ENCODE measurements around the gene STK32C.

The STK32C gene

DNA sequence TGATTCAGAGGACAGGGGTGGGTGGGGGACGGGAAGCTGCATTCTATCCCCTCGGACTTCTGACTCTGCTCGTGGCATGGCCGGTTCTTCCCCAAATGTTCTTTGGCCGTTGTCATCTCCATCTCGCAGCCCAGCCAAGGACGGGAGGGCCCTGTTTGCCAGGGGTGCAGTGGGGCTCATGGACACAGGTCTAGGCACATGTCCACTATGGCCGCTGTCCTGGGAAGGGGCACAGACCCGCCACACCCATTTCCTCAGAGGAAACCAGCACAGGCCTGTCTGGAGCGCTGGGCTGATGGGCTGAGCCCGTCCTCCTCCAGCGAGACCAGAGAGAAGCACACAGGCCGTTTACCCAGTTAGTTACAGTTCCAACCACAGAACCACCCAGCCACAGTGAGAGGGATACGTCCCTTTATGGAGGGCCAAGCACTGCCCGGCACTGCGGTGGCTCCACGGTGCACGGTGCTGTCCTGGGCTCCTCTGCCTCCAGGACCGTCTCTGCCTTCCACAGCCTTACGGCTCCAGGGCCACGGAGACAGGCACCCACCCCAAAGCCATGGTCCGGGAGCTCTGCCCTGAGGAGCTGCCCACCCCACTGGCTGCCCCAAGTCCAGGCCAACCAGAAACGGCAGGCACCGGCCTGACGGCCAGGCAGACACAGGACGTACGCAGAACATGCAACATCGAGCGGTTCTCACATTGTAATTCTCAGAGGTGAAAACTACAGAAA is 100.8 kb downstream of the STK32C start:
- DNase-seq: no peak

DNA sequence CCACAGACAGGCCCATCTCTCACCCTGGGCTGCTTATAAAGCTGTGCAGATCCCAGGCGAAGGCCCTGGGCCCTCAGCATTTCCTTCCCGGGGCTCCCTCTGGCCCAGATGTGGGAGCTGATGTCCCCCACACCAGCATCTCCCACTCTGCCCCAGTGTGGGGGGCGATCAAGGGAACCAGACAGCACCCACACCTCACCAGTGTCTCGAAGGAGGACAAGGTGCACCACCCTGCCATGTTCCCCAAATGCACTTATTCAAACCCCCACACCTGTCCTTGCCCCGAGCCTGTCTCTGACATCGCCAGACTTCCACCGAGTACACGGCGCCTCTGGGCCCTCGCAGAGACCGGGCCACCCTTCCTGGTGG is 101.4 kb downstream of the STK32C start:
- DNase-seq: no peak

DNA sequence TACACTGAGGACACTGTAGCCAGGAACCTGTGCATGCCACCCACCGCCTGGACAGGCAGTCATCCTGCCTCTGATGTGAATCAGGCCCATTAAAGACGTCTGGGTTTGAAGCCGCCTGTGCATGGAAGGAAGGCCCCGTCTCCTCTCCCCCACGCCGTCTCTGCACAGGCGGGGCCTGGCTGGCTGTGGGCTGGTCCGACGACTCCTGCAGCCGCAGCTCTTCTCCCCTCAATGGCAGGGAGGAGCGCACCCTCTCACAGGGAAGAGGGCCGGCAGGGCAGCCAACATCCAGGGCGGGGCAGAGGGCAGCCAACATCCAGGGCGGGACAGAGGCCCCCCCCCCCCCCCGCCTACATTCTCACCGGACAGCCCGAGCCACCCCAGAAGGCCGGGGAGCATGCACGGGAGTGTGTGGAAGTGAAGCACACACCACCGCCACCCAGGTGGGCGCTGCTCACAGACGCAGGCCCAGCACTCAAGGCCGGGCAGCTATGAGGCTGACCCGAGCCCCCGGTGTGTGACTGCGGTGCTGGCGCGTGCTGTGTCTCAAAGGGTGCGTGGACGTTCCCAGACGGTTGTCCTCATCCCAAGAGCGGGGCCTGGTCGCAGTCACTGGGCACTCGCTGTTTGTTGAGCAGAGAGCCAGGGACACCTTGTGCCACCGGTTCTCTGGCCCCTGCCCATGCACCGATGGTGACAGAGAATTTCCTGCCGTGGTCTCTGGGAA is 101.9 kb downstream of the STK32C start:
- DNase-seq: no peak

DNA sequence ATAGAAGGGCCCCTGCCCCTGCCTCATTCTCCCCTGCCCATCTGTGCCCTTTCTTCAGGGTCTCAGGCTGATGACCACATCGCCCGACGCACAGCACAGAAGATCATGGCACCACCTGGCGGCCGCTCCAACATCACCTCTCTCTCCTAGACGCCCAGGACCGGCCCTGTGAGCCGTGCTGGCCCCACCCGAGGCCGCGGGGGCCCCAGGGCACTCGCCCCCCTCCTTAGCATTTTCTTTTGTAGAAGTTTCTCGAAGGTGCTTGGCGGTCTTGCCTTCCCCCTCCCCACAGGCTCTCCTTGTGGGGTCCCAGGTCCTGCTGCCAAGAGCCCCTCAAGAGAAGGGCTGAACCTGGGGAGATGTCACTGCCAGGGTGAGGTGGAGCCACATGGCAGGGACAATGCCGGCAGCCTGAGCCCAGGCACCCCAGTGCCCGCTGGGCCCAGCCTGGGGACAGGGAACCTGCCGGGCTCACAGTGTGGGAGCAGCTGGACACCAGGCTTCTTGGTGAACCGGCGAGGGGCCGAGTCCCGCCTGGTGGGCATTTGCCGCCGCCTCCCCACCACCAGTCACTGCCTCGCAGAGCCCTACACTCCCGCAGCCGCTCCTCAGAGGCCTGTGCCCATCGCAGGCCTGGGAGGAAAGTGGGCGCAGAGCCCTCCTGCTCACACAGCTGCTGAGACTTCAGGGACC is 102.8 kb downstream of the STK32C start:
- DNase-seq: no peak

DNA sequence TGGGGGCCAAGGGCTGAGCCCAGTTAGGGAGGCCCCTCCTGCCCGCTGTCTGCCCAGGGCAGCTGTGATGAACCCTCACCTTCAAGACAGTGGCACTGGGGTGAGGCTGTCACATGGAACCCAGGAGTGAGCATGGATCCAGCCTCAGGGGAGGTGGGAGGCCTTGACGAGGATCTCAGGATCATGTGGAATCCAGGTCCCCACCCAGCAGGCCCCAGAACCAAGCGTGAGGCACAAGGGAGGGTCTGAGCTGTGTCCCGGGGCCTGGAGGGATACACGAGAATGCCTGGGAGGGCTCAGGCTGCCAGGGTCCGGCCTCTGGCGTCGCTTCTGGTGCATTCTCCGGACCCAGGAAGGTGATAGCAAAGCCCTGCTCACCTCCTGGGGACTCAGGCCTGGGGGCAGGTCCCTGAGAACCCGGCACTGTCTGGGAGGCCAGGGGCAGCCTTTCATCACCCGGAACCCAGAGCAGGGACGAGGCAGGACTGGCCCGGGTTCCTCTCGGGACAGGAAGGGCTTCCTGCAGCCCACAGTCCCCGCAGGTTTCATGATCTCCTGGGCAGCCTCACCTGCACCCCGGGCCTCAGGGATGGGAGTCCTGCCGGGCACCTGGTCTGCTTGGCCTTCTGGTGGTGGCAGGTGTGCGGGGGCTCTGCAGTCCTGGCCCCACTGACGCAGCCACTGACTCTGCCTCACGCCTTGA is 103.5 kb downstream of the STK32C start:
- DNase-seq: no peak

DNA sequence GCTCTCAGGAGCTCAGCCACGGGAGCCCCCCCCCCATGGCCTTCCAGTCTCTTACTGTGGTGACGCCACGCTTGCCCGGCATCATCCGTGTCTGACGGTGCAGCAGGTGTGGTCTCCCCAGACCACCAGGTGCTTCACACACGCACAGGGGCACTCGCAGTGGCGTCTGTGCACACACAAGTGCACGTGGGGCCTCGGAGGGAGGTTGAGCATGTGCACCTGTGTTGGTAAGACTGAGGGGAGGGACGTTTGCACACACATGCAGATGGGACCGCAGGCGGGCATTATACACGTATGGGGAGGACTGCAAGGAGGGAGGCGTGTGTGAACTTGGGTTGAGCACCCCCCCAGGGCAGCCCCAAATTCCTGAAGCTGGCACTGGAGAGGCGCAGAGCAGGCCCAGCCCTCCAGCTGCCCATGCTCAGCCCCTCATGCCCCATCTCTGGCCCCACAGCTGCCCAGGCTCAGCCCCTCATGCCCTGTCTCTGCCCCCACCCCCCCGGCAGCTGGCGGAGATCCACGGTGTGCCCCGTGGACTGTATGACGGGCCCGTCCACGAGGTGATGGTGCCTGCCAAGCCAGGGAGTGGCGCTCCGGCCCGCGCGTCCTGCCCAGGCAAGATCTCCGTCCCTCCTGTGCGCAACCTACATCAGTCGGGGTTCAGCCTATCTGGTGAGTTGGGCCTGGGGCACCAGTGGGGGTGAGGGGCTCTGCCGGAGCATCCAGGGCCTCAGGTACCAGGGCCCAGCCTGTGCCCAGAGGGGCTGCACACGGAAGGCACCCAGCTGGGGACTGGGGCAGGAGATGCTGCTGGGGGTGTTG is 104.3 kb downstream of the STK32C start:
- DNase-seq: no peak

DNA sequence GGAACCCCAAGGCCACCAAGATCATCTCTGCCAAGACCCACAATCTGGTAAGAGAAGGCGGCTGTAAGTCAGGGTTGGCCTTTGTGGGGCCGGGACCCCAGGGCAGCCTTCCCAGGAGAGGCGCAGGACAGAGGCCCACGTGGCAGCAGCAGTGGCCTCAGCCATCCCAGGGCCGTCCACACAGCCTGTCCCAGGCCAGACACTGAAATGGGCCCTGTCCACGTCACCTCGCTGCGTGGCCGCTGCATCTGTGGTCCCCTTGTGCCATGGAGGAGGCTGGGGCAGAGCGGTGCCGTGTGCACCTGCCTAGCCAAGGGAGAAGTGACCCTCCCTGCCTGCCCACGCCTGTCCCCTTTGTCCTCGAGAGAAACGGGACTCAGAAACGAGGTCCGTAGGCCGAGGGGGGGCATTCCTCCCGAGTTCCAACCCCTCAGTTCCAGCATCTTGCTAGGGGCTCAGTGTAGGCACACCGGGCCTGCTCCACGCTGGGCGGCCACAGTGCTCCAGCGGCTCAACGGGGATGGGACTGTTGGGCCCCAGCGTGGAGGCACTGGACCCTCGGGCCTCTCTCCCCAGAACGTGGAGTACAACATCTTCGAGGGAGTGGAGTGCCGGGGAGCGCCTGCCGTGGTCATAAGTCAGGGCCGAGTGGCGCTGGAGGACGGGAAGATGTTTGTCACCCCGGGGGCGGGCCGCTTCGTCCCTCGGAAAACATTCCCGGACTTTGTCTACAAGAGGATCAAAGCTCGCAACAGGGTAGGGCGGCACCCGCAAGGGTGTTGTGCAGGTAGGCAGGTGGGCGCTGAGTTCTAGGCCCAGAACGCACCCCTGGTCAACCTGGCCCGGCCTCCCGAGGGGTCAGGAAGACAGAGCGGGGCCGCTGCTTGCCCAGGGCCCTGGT is 105.4 kb downstream of the STK32C start:
- DNase-seq: no peak

DNA sequence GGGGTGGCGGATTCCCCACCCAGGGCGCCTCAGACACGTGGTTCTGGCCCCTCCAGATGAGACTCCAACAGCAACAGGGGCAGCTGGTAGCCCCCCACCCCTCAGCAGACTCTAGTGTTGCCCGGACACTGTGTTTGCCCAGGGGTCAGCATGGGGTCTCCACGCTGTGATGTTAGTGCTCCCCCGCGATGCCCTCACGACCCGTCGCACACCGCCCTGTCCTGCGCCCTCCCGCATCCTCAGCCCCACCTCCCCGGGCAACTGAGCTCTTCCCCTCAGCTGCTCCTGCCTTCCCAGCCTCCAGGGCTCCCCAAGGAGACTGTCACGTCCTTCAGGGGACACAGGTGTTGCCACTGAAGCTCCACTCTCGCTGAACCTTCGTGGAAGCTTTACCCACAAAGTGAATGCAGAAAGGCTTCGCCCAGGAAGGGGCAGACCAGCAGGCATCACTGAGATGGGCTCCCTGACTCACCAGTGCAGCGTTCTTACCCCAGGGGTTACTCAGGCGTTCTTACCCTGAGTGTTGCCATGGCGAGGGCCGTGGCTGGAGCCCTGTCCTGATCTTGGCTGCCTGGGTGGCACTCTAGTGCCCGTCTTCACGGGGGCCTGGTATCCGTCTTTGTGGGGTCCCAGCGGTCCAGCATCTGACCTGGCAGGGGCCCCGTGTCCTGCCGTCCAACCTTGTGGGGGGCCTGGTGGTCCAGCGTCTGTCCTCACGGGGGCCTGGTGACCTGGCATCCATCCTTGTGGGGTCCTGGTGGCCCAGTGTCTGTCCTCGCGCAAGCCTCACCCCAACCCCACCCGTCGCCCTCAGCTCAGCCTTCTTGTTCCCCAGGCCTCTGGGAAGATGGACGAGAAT is 106.4 kb downstream of the STK32C start:
- no peak for DNase-seq

DNA sequence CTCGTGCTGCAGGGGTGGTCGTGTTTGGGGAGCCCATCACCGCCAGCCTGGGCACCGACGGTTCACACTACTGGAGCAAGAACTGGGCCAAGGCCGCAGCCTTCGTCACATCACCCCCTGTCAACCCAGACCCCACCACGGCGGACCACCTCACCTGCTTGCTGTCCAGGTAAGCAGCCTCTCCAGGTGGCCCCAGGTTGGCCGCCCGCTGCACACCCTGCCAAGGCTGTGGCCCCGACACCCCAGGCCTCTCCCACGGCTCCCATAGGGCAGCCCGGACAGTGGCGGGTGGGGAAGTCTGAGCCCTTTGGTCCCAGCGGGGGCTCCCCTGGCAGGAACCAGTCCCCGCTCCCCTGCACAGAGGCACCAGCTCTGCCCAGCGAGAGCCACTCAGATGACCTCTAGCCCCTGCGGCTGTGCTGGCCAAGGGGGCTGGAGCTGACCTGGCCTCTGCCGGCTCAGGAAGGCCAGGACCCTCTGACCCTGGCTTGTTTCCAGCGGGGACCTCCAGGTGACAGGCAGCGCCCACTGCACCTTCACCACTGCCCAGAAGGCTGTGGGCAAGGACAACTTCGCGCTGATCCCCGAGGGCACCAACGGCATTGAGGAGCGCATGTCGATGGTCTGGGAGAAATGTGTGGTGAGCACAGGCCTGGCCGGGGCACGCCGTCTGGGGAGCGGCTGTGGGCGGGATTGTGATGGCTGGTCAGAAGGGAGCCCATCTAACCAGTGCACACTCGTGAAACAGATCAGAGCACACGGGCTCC is 107.2 kb downstream of the STK32C start:
- no peak for DNase-seq

DNA sequence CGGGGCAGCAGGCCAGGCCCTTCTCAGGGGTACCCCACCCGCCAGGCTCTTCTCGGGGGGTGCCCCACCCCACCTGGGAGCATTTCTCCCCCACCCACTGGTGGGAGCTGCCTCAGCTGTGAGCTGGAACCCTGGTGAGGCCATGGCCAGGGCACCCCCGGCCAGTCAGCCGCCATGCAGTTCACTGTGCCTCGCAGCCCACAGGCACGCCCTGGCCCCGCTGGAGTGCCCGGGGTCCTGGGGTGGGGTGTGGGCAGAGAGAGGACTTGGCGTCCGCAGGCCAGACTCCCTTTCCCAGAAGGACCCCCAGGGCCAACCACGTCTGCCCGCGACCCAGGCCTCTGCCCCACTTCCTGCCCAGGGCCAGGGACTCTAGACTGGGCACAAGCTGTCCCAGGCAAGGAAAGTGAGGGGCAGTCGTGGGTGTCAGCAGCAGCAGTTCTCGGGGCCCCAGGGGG is 107.9 kb downstream of the STK32C start:
- DNase-seq: no peak

DNA sequence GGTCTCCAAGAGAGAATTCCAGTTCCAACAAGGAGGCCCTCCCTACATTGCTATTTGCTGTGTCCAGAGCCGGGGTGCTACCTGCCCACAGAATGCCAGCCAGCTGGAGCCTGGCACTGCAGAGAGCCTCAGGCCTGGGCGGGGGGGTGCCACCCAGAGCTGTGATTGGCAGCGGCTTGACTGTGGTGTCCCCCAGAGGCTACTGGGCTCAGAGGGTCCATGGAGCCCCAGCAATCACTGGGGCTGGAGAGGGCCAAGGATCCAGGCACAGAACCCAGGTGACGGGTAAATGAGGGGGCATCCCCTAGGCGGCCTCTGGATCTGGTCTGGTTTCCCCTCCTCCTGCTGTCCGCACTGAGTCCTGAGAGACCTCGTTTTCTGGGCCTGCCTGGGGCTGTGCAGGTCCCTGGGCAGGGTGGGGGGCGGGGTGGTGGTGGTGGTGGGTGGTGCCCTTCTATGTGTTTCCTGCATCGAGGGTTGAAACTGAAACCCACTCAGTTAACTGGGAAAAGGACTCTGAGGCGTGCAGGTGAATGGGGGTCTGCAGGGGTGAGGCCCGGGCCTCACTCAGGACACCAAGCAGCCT is 108.4 kb downstream of the STK32C start:
- DNase-seq: no peak

DNA sequence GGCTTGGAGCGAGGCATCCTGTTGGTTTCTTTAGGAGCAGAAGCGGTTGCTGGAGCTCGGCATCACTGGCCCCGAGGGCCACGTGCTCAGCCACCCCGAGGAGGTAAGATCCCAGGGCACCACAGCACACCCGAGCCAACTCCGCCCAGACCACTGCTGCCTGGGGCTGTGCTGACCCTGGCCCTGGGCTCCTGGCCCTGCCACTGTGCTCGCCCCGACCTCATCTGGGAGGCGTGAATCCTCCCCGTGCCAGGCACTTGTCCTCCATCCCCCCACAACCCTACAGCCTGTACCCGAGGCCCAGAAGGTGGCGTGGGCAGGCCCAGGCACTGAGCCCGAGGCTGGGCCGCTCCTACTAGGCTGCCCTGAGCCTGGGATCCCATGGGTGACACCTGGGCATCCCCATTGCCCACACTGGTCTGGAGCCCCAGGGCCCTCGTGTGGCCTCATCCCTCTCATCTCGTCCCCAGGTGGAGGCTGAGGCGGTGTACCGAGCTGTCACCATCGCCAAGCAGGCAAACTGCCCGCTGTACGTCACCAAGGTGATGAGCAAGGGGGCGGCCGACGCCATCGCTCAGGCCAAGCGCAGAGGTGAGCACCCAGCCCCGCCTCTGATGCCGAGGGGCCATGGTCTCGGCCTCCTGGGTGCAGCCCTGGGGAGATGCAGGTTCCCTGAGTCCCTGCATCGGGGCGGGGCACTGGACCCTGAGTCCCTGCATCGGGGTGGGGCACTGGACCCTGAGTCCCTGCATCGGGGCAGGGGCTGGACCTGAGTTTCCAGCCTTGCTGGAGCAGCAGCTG is 109.2 kb downstream of the STK32C start:
- DNase-seq: no peak

DNA sequence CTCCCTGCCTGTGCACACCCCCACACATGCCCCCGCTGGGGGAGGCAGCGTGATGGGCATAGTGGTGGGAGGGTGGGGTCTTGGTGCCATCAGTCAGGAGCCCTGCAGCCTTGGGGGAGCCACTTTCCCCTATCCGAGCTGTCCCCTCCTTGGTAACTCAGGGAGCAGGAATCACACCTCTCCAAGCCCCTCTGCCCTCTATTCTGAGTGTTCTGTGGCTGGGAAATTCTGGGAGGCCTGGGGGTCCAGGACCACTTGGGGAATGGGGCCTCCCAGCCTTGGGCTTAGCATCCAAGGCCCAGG is 109.7 kb downstream of the STK32C start:
- no peak for DNase-seq

DNA sequence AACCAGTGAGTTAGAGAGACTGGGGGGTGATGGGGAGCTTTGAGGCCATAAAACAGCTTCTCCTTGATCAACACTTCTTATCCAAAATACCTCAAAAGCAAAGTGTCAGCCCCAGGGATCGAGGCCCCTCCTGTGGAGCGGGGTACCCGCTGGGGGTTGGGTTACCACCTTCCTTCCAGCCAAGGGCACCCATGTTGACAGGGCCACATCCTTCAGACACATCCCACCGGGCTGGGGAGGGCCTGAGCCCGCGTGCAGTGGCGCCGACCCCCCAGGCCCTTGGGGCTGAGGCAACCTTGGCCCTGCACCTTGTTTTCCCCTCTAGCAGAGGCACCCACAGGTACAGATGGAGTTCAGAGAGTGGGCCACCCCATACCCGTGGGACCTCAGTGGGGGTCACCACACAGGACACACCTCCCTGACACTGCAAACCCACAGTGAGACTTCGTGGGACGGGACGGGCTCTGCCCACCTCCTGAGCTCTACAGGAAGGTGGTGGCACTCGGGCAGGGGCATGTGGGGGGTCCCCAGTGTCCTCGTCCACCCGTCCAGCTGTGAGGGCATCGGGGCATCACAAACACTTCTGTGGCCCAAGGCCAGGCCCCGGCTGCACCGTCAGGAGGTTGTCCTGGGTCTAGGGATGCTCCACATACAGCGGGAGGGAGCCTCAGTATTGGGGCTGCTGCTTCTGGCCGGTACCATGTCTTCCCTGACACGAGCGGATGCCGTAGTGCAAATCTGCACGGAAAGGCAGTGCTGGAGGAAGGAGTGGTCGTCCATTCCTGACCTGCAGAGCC is 110.3 kb downstream of the STK32C start:
- no peak for DNase-seq

DNA sequence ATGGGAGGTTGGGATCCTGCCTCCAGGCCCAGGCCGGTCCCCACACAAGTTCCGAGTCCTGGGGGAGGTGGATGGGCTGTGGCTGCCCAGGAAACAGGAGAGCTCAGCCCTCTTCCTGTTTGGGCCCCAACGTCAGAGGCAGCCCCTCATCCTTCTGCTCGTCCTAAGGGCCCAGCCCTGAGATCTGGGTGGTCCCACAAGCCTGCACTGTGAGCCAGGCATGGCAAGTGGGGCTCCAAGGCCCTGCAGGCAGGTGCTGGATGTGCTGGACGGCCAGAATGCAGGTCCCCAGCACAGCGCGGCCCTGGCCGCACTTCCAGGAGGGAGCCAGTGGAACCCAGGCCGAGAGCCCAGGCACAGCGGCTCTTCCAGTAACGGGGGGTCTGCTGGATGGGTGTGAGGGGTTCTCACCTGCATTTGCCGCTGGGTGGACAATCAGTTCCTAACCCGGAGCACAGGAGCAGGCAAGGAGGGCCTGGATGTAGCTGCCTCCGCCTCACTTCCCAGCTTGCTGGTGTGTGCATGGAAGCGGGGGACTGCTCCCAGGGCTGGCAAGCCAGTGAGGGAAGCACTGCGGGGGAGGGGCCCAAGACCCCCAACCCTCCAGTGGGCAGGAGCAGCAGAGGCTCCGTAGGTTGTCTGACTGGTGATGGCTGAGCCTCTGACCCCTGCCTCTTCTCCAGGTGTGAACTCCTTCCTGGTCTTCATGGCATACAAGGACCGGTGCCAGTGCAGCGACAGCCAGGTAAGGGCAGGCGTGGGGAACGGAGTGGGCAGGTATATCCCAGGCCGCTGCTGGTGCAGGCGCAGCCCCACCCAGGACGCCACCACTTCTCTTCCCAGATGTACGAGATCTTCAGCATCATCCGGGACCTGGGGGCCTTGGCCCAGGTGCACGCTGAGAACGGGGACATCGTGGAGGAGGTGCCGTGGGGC is 111.3 kb downstream of the STK32C start:
- no peak for DNase-seq

DNA sequence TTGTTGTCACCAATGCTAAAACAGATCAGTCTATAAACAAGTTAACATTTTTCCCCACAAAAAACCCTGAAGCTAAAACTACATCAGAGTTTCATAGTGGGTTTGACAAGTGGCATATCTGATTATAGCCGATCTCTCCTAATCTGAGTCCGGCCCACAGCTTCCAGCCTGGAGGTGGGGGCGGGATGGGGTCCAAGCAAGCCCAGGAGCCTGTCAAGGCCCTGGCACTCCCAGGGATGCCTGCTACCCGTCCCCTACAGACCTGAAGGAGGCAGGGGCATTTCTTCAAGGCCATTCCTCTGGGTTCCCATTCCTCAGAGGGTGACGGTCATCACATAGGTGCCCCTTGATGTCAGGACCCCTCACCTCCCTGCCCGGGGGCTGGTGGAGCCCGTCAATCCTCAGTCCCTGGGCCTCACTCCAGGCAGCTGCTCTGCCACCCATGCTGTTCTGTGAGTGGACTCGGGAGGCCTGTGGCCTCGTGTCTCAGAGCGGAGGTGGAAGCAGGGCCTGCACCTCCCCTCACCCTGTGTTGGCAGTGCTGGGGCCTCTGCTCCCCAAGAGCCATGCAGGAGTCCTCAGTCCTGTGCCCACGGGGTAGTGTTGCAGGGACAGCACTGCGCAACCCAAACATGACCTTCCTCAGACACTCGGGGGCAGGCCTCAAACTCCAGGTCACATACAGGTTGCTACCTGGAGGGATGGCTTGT is 112.2 kb downstream of the STK32C start:
- DNase-seq: no peak

Data from NCI-H1105 treated with DMSO at 0.1 percent for 48 hours (cell line).